ENCODE results near the gene HACD4.

HACD4 gene, protein sequence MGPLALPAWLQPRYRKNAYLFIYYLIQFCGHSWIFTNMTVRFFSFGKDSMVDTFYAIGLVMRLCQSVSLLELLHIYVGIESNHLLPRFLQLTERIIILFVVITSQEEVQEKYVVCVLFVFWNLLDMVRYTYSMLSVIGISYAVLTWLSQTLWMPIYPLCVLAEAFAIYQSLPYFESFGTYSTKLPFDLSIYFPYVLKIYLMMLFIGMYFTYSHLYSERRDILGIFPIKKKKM

GRCh38 chr9:21031091-21031807 lies at the start of gene HACD4:
Gene HACD4, minus strand, starts transcription at chr9:21031640. Its CDS starts 50 bp downstream, at chr9:21031590.
- DNase-seq (ENCODE audit: low read depth, low spot score): peak; percentile 76

DNA sequence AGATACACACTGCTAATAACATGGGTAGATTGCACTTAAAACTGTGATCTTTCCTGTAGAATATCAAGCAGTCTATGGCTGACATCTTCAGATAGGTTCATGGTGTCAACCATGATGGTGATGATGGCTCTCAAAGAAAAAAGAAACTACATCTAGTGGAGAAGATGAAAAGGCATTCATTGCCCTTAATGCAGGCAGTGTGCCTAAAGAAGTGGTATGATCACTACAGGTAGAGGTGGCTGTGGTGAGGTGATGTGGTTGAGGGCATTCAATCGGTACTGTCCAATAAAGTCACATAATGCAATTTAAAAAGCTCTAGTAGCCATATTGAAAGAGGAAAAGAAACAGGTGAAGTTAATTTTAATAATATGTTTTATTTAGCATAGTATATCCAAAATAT lies 49.4 kb upstream of the HACD4 start:
- DNase-seq (ENCODE audit: low read depth, low spot score): no peak

- peak; percentile 22 for DNase-seq (ENCODE audit: low read depth, low spot score)
Observed at GRCh38 chr9:21078702-21079101, 47.3 kb upstream of the HACD4 start.

DNA sequence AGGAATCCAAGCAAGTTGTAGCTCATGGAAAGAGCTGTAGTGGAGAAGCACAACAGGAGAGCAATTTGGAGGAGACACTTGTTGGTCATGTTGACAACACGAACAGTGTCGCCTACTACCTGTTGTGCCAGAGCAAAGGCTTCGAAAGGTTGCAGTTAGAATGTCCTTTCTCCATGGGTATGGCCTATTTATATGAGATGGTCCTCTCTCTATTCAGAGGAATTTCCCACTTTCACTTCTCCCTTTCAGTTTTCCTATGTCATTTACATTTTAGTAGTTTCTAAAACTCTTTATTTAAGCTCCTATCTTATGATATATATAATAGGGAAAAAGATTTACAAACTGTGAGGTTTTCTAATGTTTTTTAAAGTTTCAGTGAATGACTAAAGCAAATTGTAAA lies 46.3 kb upstream of the HACD4 start, which contains the start of gene IFNB1:
Gene IFNB1 (minus strand): TSS at position 162 of the 400 bp plus-strand sequence. CDS start 73 bp downstream, at position 89.
- no peak for DNase-seq (ENCODE audit: low read depth, low spot score)

DNA sequence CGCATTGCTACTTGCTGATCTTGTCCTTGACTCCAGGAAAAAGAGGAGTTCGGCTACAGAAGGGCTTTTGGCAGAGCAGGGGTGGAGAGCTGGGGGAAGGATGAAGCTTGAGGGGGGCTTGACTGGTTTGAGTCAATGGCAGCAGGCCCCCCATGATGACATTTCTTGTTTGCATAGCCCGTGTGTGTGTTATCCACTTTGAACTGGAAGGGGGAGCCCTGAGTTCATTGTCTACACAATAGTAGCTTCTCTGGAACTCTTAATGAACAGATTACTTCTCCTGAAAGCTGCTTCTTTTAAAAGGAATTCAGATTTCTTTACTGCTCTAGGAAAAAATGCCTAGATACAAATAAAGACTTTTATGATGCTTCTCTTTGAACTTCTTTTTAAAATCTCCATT lies 44.0 kb upstream of the HACD4 start:
- no peak for DNase-seq (ENCODE audit: low read depth, low spot score)

DNA sequence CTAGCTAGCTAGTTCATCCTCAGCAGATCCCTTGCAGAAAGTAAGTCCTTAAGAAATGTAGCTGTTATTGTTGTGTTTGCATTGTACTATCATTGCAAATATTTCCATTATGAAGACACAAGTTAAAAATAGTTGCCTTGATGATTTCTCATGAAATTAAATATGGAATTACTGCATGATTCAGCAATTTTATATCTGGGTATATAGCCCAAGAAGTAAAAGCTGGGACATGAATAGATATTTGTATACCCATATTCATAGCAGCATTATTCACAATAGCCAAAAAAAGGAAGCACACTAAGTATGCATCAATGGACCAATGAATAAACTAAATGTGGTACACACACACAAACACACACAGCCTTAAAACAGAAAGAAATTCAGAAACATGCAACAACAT lies 39.5 kb upstream of the HACD4 start:
- no peak for DNase-seq (ENCODE audit: low read depth, low spot score)

- DNase-seq (ENCODE audit: low read depth, low spot score): peak; percentile 32
Observed at GRCh38 chr9:21070171-21070571, 38.7 kb upstream of the HACD4 start.

GRCh38 chr9:21060919-21061561 lies 29.6 kb upstream of the HACD4 start:
- DNase-seq (ENCODE audit: low read depth, low spot score): no peak

GRCh38 chr9:21056931-21057330 lies 25.5 kb upstream of the HACD4 start:
- DNase-seq (ENCODE audit: low read depth, low spot score): no peak

- no peak for DNase-seq (ENCODE audit: low read depth, low spot score)
Observed at GRCh38 chr9:21053851-21054250, 22.4 kb upstream of the HACD4 start.

GRCh38 chr9:21047281-21047691 lies 15.8 kb upstream of the HACD4 start:
- peak; percentile 12 for DNase-seq (ENCODE audit: low read depth, low spot score)

- DNase-seq (ENCODE audit: low read depth, low spot score): no peak
Observed at GRCh38 chr9:21043841-21044240, 12.4 kb upstream of the HACD4 start.

DNA sequence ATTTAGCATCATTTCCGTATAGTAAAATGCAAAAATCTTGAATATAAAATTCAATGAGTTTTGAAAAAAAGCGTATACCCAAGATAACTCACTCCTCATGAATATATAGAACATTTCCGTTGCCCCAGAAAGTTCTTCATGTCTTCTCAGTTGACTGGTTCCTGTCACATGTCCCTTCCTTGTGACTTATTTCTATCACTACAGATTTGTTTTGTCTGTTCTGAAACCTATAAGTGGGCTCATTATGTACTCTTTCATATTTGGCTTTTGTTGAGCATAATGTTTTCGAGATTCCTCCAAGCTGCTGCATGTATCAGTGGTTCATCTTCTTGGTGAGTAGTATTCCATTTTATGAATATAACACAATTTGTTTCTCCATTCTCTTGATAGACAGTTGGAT lies 11.0 kb upstream of the HACD4 start:
- no peak for DNase-seq (ENCODE audit: low read depth, low spot score)

DNA sequence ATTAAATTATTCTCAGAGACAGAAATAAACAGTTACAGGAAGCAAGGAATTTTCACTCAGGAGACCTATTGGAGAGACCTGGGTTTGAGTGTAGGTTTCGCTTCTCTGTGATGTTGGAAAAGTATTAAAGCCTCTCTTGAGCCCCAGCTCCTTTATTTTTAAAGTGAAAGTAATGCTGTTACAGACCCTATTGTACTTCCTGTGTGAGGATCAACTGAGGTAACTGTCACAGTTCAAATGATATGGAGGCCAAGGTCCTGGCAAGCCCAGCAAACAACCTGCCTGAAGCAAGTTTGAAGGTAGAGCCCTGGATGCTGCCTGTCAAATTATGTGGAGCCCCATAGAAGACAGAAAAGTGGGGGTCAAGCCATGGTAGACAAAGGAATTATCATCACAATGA lies 7.9 kb upstream of the HACD4 start:
- DNase-seq (ENCODE audit: low read depth, low spot score): no peak

- DNase-seq (ENCODE audit: low read depth, low spot score): no peak
Observed at GRCh38 chr9:21037278-21037677, 5.8 kb upstream of the HACD4 start.

DNA sequence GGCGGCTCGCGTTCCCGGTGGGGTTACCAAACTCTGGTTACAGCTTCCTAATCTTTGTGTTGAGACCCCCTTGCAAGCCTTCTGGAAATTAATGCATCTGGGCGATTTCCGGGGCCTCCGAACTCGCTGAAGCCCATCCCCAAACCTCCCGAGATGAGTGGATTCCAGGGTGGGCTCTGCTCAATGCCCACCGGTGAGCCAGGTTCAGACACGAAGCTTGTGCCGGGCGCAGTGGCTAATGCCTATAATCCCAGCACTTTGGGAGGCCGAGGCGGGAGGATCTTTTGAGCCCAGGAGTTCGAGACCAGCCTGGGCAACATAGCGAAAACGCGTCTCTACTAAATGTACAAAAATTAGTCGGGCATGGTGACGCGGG lies 356 bp upstream of the HACD4 start:
- DNase-seq (ENCODE audit: low read depth, low spot score): no peak

- DNase-seq (ENCODE audit: low read depth, low spot score): peak; percentile 25
Observed at GRCh38 chr9:21030389-21031035, 928 bp downstream of the HACD4 start.

DNA sequence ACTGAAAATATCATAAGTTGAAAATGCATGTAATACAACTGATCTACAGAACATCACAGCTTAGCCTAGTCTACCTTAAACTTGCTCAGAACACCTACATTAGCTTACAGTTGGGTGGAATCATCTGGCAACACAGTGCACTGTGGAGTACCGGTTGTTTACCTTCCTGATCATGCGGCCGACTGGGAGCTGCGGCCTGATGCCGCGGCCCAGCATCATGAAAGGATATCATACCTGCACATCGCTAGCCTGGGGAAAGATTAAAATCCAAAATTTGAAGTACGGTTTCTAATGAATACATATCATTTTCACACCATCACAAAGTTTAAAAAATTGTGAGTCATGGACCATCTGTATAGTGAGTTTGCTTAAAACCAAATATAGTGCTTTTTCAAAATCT lies 1.8 kb downstream of the HACD4 start:
- DNase-seq (ENCODE audit: low read depth, low spot score): no peak

DNA sequence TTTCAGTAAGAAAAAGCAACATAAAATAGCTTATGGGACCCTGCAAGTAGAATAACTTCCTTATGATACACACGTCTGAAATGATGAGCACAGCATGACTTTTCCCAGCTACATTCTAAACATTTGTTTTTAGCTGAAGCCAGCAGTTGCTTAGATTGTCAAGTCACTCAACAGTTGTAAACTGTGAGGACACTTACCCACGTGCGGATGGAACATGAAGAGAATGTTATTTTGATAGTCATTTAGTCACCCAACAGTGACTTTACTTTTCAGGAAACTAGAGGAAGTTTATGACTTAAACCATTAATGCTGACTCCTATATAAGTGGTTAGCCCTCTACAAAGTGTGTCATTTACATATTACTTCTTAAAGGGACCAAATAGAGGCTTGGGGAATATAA lies 3.0 kb downstream of the HACD4 start:
- no peak for DNase-seq (ENCODE audit: low read depth, low spot score)

DNA sequence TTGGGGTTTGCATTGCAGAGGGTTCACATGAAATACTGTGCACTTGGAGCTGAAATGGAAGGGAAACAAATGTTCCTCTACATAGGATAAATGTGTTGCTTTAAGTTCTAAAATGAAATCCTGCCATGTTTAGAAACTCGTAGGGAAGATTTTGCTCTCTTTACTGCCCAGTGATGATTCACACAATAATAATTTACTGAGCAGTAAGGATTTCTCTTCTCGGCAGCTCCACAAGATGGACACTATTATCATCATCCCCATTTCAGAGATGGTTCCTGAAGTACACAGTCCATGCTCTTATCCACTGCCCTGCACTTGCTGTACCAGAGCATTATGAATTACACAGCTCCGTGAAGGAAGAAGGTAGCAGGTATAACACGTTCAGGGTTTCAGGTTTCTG lies 4.1 kb downstream of the HACD4 start:
- DNase-seq (ENCODE audit: low read depth, low spot score): no peak

- no peak for DNase-seq (ENCODE audit: low read depth, low spot score)
Observed at GRCh38 chr9:21023861-21024260, 7.6 kb downstream of the HACD4 start.

DNA sequence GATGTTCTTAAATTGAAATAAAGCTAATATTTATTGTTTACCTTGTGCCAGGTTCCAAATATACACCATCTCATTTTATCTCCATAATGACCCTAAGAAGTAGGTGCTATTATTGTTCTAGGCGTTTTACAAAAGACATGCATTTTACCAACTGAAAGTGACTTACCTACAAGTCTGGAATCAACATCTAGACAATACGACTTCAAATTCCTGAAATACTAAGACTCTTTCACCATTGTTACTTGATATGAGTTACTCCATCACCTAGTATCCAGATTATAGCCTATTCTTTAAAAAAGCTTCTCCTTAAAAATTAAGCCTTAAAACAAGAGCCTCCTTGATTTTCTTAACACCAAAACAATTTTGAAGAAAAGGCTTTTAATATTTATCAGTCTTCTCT lies 13.3 kb downstream of the HACD4 start:
- DNase-seq (ENCODE audit: low read depth, low spot score): no peak

All from ELF-1 (cell line).